H1 (cell line): ENCODE measurements around the gene LIPM. TPM values are rescaled to one million over a fixed set of nuclear protein-coding genes. Genes with fewer than 3 reads are reported as not detected.

Experiments
- CTCF ChIA-PET: fragments of 300-600 bp; sonication (Branson Sonifier 250); formaldehyde crosslinking; loops from one replicate; lab custom pipeline; 2021; ENCODE audit not compliant: partially characterized antibody; lab: Charles Lee
- POLR2A ChIA-PET: fragments of 300-600 bp; sonication (Branson Sonifier 250); formaldehyde crosslinking; loops from one replicate; lab custom pipeline; 2021; ENCODE audit warnings: inconsistent platforms; ENCODE audit not compliant: partially characterized antibody; lab: Charles Lee
- DNase-seq, 2 experiments: peaks; one replicate each; pipeline versions ENCODE4 v3.0.0 to v3.0.0-alpha.2; 2010 to 2022; ENCODE audit warnings: low spot score in 2 of 2, low read depth in 1 of 2, mixed read lengths in 1 of 2
- FAIRE-seq: peaks from 2 replicates; lab custom pipeline; 2011; peaks lifted over from hg19 to GRCh38; lab: Jason Lieb, UNC
- H2AFZ ChIP-seq: 2 replicates; pipeline ENCODE4 v1.8.1; 2012; ENCODE audit warnings: low read length, inconsistent platforms
- H2AK5ac ChIP-seq: 2 replicates; pipeline ENCODE4 v1.6.1; 2013; ENCODE audit warnings: low read depth, low read length
- H2BK120ac ChIP-seq: replicated peaks from 2 replicates; pipeline ENCODE3; 2013; ENCODE audit warnings: low read depth, low read length, inconsistent platforms
- H2BK12ac ChIP-seq: 2 replicates; pipeline ENCODE4 v1.6.1; 2013; ENCODE audit warnings: low read depth, low read length
- H2BK15ac ChIP-seq: 2 replicates; pipeline ENCODE4 v1.6.1; 2013; ENCODE audit warnings: low read length
- H2BK20ac ChIP-seq: 2 replicates; pipeline ENCODE4 v1.6.1; 2013; ENCODE audit warnings: low read length
- H2BK5ac ChIP-seq: 2 replicates; pipeline ENCODE4 v1.6.1; 2013; ENCODE audit warnings: low read depth, low read length
- H3K14ac ChIP-seq: 2 replicates; pipeline ENCODE4 v1.6.1; 2013; ENCODE audit warnings: inconsistent platforms; ENCODE audit not compliant: insufficient read length
- H3K18ac ChIP-seq: 2 replicates; pipeline ENCODE4 v1.6.1; 2013; ENCODE audit warnings: low read length; ENCODE audit errors: extremely low read depth
- H3K23ac ChIP-seq: 2 replicates; pipeline ENCODE4 v1.6.1; 2013; ENCODE audit warnings: inconsistent platforms; ENCODE audit not compliant: insufficient read length
- H3K23me2 ChIP-seq: 2 replicates; pipeline ENCODE4 v1.6.1; 2013; ENCODE audit warnings: low read depth, low read length
- H3K27ac ChIP-seq: 2 replicates; pipeline ENCODE4 v1.6.1; 2011; ENCODE audit warnings: low read depth, low read length, inconsistent platforms
- H3K27me3 ChIP-seq, 4 experiments: replicated peaks in 1 of 4; 1 replicate in 1 of 4; 2 replicates in 3 of 4; pipeline versions ENCODE4 v1.6.1 to v1.8.1; 2011 to 2013; ENCODE audit warnings: low read length in 3 of 4, mild to moderate bottlenecking in 3 of 4, inconsistent platforms in 2 of 4, mixed read lengths in 2 of 4, moderate library complexity in 1 of 4; ENCODE audit not compliant: control insufficient read depth in 3 of 4, insufficient read depth in 3 of 4; ENCODE audit errors: extremely low read depth in 1 of 4
- H3K36me3 ChIP-seq, 4 experiments: 2 replicates each; pipeline versions ENCODE4 v1.6.1 to v1.8.1; 2011 to 2013; ENCODE audit warnings: mild to moderate bottlenecking in 4 of 4, low read length in 3 of 4, moderate library complexity in 2 of 4, control low read depth in 1 of 4, inconsistent platforms in 1 of 4; ENCODE audit not compliant: insufficient read depth in 4 of 4, control insufficient read depth in 2 of 4
- H3K4ac ChIP-seq: replicated peaks from 2 replicates; pipeline ENCODE3; 2013; ENCODE audit warnings: low read length, low read depth, mixed read lengths, inconsistent platforms; ENCODE audit not compliant: insufficient read length
- H3K4me1 ChIP-seq, 4 experiments: replicated peaks in 1 of 4; 1 replicate in 1 of 4; 2 replicates in 3 of 4; pipeline versions ENCODE4 v1.6.1 to v1.8.1; 2011 to 2013; ENCODE audit warnings: low read length in 3 of 4, inconsistent platforms in 2 of 4, mixed read lengths in 1 of 4; ENCODE audit not compliant: insufficient read depth in 4 of 4, control insufficient read depth in 3 of 4
- H3K4me2 ChIP-seq, 2 experiments: 2 replicates each; pipeline versions ENCODE4 v1.6.1 to v1.8.1; 2011 to 2013; ENCODE audit warnings: low read depth in 2 of 2, low read length in 2 of 2, control low read depth in 1 of 2, inconsistent platforms in 1 of 2, mild to moderate bottlenecking in 1 of 2; ENCODE audit not compliant: insufficient read depth in 1 of 2
- H3K4me3 ChIP-seq, 4 experiments: fragments of 200-600, 300-600 bp in 1 of 4; sonication (generic), shearing (Covaris generic), sonication (Bioruptor Twin) in 1 of 4; 2 replicates each; pipeline versions ENCODE4 v1.5.1 to v1.8.1; 2011 to 2016; ENCODE audit warnings: low read length in 4 of 4, low read depth in 3 of 4, control low read depth in 2 of 4, inconsistent platforms in 2 of 4, mild to moderate bottlenecking in 2 of 4, mixed read lengths in 1 of 4, moderate library complexity in 1 of 4; ENCODE audit not compliant: insufficient read depth in 2 of 4; ENCODE audit errors: extremely low read depth in 1 of 4
- H3K56ac ChIP-seq: replicated peaks from 2 replicates; pipeline ENCODE3; 2013; ENCODE audit warnings: low read depth, mild to moderate bottlenecking, mixed read lengths, low read length, inconsistent platforms; ENCODE audit not compliant: insufficient read length
- H3K79me1 ChIP-seq: 2 replicates; pipeline ENCODE4 v1.6.1; 2013; ENCODE audit warnings: low read depth, low read length, control low read depth
- H3K79me2 ChIP-seq, 2 experiments: 2 replicates each; pipeline versions ENCODE4 v1.6.1 to v1.8.1; 2012 to 2013; ENCODE audit warnings: low read length in 2 of 2, mild to moderate bottlenecking in 2 of 2, inconsistent platforms in 1 of 2; ENCODE audit not compliant: insufficient read depth in 2 of 2, control insufficient read depth in 1 of 2
- H3K9ac ChIP-seq, 4 experiments: replicated peaks in 1 of 4; 1 replicate in 1 of 4; 2 replicates in 3 of 4; pipeline versions ENCODE4 v1.6.1 to v1.8.1; 2011 to 2013; ENCODE audit warnings: low read depth in 3 of 4, low read length in 3 of 4, control low read depth in 2 of 4, mild to moderate bottlenecking in 2 of 4, moderate library complexity in 2 of 4, inconsistent platforms in 1 of 4; ENCODE audit errors: extremely low read depth in 1 of 4
- H3K9me3 ChIP-seq, 2 experiments: 2 replicates each; pipeline versions ENCODE4 v1.6.1 to v1.8.1; 2012 to 2013; ENCODE audit warnings: mild to moderate bottlenecking in 2 of 2, moderate library complexity in 2 of 2, control low read depth in 1 of 2, inconsistent platforms in 1 of 2, low read depth in 1 of 2, low read length in 1 of 2, mixed read lengths in 1 of 2; ENCODE audit not compliant: insufficient read depth in 2 of 2
- H4K20me1 ChIP-seq, 2 experiments: replicated peaks in 1 of 2; 2 replicates each; pipeline versions ENCODE3 to v1.8.1; 2011 to 2013; ENCODE audit warnings: inconsistent platforms in 2 of 2, low read length in 2 of 2, mild to moderate bottlenecking in 1 of 2; ENCODE audit not compliant: insufficient read depth in 2 of 2, control insufficient read depth in 1 of 2
- H4K5ac ChIP-seq: 2 replicates; pipeline ENCODE4 v1.6.1; 2013; ENCODE audit warnings: low read length, low read depth, mixed read lengths, inconsistent platforms; ENCODE audit not compliant: insufficient read length
- H4K8ac ChIP-seq: 2 replicates; pipeline ENCODE4 v1.8.0; 2013; ENCODE audit warnings: mild to moderate bottlenecking, moderate library complexity, low read length, inconsistent platforms; ENCODE audit not compliant: insufficient read depth; ENCODE audit errors: extremely low read depth
- H4K91ac ChIP-seq: replicated peaks from 2 replicates; pipeline ENCODE3; 2013; ENCODE audit warnings: low read length, mixed read lengths, inconsistent platforms; ENCODE audit not compliant: insufficient read length
- ASH2L ChIP-seq: fragments of 200-600, 300-600 bp; sonication (generic); IDR thresholded peaks from one replicate; pipeline ENCODE4 v1.7.1; 2017; ENCODE audit warnings: low read length
- ATF3 ChIP-seq: IDR thresholded peaks from 2 replicates; pipeline ENCODE4 v1.6.1; 2011; ENCODE audit warnings: low read depth, mild to moderate bottlenecking, low read length; ENCODE audit not compliant: insufficient read depth
- BACH1 ChIP-seq: IDR thresholded peaks from 2 replicates; pipeline ENCODE4 v1.6.1; 2012; ENCODE audit warnings: low read length, improper control_type of control experiment
- CBX5 ChIP-seq: fragments of 300-800, 300-1000 bp; sonication (generic); IDR thresholded peaks from 2 replicates; pipeline ENCODE4 v1.7.1; 2016; ENCODE audit warnings: antibody characterized with exemption, low read length, low read depth
- CTBP2 ChIP-seq: IDR thresholded peaks from 2 replicates; pipeline ENCODE4 v1.7.0; 2011; ENCODE audit warnings: borderline replicate concordance, mild to moderate bottlenecking, moderate library complexity, mixed read lengths, low read length; ENCODE audit not compliant: insufficient read depth, insufficient read length
- GABPA ChIP-seq: IDR thresholded peaks from 2 replicates; pipeline ENCODE4 v1.6.1; 2011; ENCODE audit warnings: mild to moderate bottlenecking, low read length, moderate library complexity, borderline replicate concordance; ENCODE audit not compliant: insufficient read depth
- HDAC6 ChIP-seq: IDR thresholded peaks from one replicate; pipeline ENCODE4 v1.7.1; 2012; ENCODE audit warnings: low read depth, mild to moderate bottlenecking, inconsistent platforms, low read length, moderate library complexity
- JUND ChIP-seq: IDR thresholded peaks from 2 replicates; pipeline ENCODE4 v1.6.1; 2011; ENCODE audit warnings: mild to moderate bottlenecking, improper control_type of control experiment, low read length
- PHF8 ChIP-seq: fragments of 200-600 bp; sonication (generic); conservative IDR thresholded peaks from 2 replicates; pipeline ENCODE4 v1.7.1; 2012; ENCODE audit warnings: low read depth, mild to moderate bottlenecking, inconsistent platforms, low read length, moderate library complexity
- SAP30 ChIP-seq: fragments of 300-600 bp; sonication (generic); IDR thresholded peaks from 2 replicates; pipeline ENCODE4 v1.7.1; 2012; ENCODE audit warnings: low read length, moderate library complexity, mild to moderate bottlenecking, inconsistent platforms; ENCODE audit not compliant: insufficient read depth, insufficient replicate concordance
- SIN3A ChIP-seq, 2 experiments: IDR thresholded peaks in 1 of 2; conservative IDR thresholded peaks in 1 of 2; 2 replicates each; pipeline ENCODE4 v1.6.1; 2011 to 2012; ENCODE audit warnings: low read length in 2 of 2, improper control_type of control experiment in 1 of 2, low read depth in 1 of 2, mild to moderate bottlenecking in 1 of 2
- TAF1 ChIP-seq: IDR thresholded peaks from 2 replicates; pipeline ENCODE4 v1.6.1; 2011; ENCODE audit warnings: mild to moderate bottlenecking, low read depth, low read length
- TAF7 ChIP-seq: optimal IDR thresholded peaks from 2 replicates; pipeline ENCODE3; 2011; ENCODE audit warnings: low read depth, mild to moderate bottlenecking, inconsistent platforms, low read length, moderate library complexity, borderline replicate concordance
- YY1 ChIP-seq: IDR thresholded peaks from 2 replicates; pipeline ENCODE4 v1.6.1; 2011; ENCODE audit warnings: low read depth, mild to moderate bottlenecking, low read length
- WGBS, 2 experiments: shearing (Covaris generic) in 1 of 2; methylation state at CpG; one replicate each; pipeline versions ENCODE4 v1.1.6 to v1.1.7; 2013 to 2015; ENCODE audit warnings: low lambda C conversion rate in 2 of 2, mixed read lengths in 2 of 2, inconsistent platforms in 1 of 2, low coverage in 1 of 2, missing lambda C conversion rate in 1 of 2; ENCODE audit not compliant: insufficient replicate concordance in 2 of 2, insufficient coverage in 1 of 2, insufficient read length in 1 of 2; ENCODE audit errors: extremely low coverage in 1 of 2, missing lambda C conversion rate in 1 of 2; 5-methylcytosine and 5-hydroxymethylcytosine counted together
- polyA plus RNA-seq, 7 experiments: library from polyadenylated mRNA; depleted of rRNA in 3 of 7; stranded (reverse) in 5 of 7; unstranded in 2 of 7; fragments of >200 nt in 5 of 7; fragments of 200-250 nt in 2 of 7; gene quantifications; 1 replicate in 5 of 7; 2 replicates in 1 of 7; 4 replicates in 1 of 7; pipeline versions ENCODE4 v1.2.1 to v1.2.3, GENCODE V29; 2011 to 2013; ENCODE audit warnings: missing spikeins in 2 of 7, mixed read lengths in 2 of 7
- total RNA-seq: library from RNA; stranded (reverse); fragmentation: NEBNext Ultra II Directional; extraction: Animal tissue kit (Norgen Biotek cat#: 25700); gene quantifications from 2 replicates; pipeline ENCODE4 v1.2.1, GENCODE V29; 2021

Gene LIPM
- total and polyA plus RNA-seq, 2 of the 8 experiments (the other 6 are each of a cell fraction or from before 2014, with no cell fraction given): not detected

GRCh38 chr10:88840104-88840503 is 37.6 kb downstream of the LIPM start:
- 93% methylated on average over 3 of the region's 3 CpGs; no CpG with 5 or more reads in 1 of the 2 experiments for WGBS, 2 experiments
- Histone ChIP-seq H3K9me3 (no peaks in the 10 kb centered on the region), H3K9ac (no peak overlapping the region), H3K27me3 (no peaks in the 10 kb centered on the region), H3K23me2 (no peaks in the 10 kb centered on the region), H4K8ac (no peak overlapping the region), H2BK5ac (no peak overlapping the region), H3K23ac (no peak overlapping the region), H3K79me1 (no peaks in the 10 kb centered on the region), H2BK15ac (no peak overlapping the region), H3K14ac (no peak overlapping the region), H3K4ac (no peak overlapping the region), H3K4me2 (no peak overlapping the region), H3K56ac (no peak overlapping the region), H2AFZ (no peak overlapping the region), H3K4me1 (no peaks in the 10 kb centered on the region), H3K4me3 (no peak overlapping the region), H3K27ac (no peak overlapping the region), H2BK12ac (no peak overlapping the region), H2AK5ac (no peak overlapping the region), H2BK20ac (no peak overlapping the region), H4K91ac (no peak overlapping the region), H3K18ac (no peak overlapping the region), H4K5ac (no peak overlapping the region), H3K79me2 (no peaks in the 10 kb centered on the region), H4K20me1 (no peaks in the 10 kb centered on the region), H2BK120ac (no peak overlapping the region), H3K36me3 (no peaks in the 10 kb centered on the region)
- DNase-seq (no peak), FAIRE-seq (no peak)
- ChIA-PET POLR2A (no interaction called here), CTCF (interaction anchor here (0.6 to 7.2 kb wide), 8 partner anchors 12 to 697 kb away, joined by 3 to 279 read pairs (median 4); partner anchors contain the start of gene ANKRD22)
- TF ChIP-seq ATF3: no peak
- no peak for TF ChIP-seq YY1
- no peak for TF ChIP-seq PHF8
- TF ChIP-seq GABPA: no peak
- TF ChIP-seq HDAC6: no peak
- no peak for TF ChIP-seq BACH1
- no peak for TF ChIP-seq ASH2L
- no peak for TF ChIP-seq TAF7
- no peak for TF ChIP-seq SAP30
- TF ChIP-seq CTBP2: no peak
- no peak for TF ChIP-seq SIN3A (conservative IDR thresholded peaks at IDR 0.05 in 1 of 2, IDR thresholded peaks at IDR 0.05 in 1 of 2; ENCODE audit: low read depth in 1 of 2, low read length in 2 of 2)
- no peak for TF ChIP-seq JUND
- TF ChIP-seq TAF1: no peak
- TF ChIP-seq CBX5: no peak
